ENCODE measurements around the gene COL26A1. TPM values are rescaled to one million over a fixed set of nuclear protein-coding genes. Genes with fewer than 3 reads are reported as not detected.

Gene COL26A1
- total and polyA plus RNA-seq, 4 donors: 0.05 to 4.7 (median 0.28) TPM

DNA sequence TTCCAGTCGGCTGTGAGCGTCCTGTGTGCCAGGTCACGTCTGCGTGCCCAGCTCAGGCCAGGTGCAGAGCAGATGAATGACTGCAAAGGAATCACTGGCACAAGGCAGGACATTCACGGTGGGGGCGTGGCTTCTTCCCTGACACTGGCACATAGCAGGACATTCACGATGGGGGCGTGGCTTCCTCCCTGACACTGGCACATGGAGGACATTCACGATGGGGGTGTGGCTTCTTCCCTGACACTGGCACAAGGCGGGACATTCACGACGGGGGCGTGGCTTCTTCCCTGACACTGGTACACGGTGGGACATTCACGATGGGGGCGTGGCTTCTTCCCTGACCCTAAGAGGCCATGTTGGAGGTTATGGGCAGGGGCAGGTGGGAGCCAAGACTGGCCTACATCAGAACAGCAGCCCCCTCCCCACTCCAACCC lies 202.1 kb downstream of the COL26A1 start:
- 41 to 57% methylated on average over 16 of the region's 16 CpGs for WGBS, 2 donors
- no peaks in the 10 kb centered on the region for H3K36me3 ChIP-seq (ENCODE audit: control insufficient read depth in 4 of 4, insufficient read depth in 4 of 4, low read length in 4 of 4)
- H3K4me3 ChIP-seq: no peak overlapping the region
- H3K9me3 ChIP-seq (ENCODE audit: control insufficient read depth in 4 of 4, insufficient read depth in 3 of 4, low read length in 3 of 4): peaks cover 0 to 4% (median 0%) of the 10 kb centered on the region in 4 donors
- no peak for TF ChIP-seq CTCF (IDR thresholded peaks at IDR 0.05; ENCODE audit: control extremely low read depth, extremely low read depth)
- peaks cover 0 to 4% (median 0%) of the 10 kb centered on the region in 3 donors for H3K27me3 ChIP-seq (ENCODE audit: control insufficient read depth in 3 of 3, insufficient read depth in 3 of 3, low read length in 2 of 3)
- H3K9ac ChIP-seq (ENCODE audit: insufficient read depth in 1 of 2, low read length in 2 of 2): no peak overlapping the region
- ATAC-seq (ENCODE audit: insufficient read depth, low FRiP score): no peak
- H3K27ac ChIP-seq (ENCODE audit: low read depth in 1 of 2, low read length in 1 of 2): no peak overlapping the region
- H3K4me1 ChIP-seq (ENCODE audit: control insufficient read depth in 5 of 5, insufficient read depth in 5 of 5, low read length in 5 of 5): peaks cover 0 to 7% (median 0%) of the 10 kb centered on the region in 5 donors
- peak in 1 of 3 donors; percentile 10 for DNase-seq

DNA sequence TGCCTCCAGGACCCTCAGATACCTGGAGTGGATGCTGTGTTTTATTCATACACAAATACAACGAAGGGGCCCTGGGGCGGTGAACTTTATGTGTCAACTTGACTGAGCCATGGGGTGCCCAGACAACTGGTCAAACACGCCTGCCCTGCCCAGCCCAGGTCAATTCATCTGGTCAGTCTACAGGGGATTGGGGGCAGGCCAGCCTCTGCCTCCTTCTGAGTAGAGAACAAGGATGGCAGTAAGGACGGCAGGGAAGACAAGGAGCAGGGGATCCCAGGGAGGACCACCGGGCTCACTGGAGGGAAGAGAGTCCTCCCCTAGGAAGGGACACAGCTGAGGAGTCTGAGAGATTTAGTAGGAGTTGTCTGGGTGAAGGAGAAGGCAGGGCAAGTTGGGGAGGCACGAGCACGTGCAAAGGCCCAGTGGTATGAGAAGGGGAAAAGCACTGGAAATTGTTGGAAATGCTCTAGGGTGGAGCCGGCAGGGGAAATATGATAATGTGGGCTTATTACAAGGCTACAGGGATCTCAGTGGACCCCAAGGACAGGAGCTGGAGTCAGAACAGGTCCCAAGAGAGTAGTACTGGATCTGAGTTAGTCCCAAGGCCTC lies 203.0 kb downstream of the COL26A1 start:
- Histone ChIP-seq H3K9ac (ENCODE audit: insufficient read depth in 1 of 2, low read length in 2 of 2) (no peak overlapping the region), H3K36me3 (ENCODE audit: control insufficient read depth in 4 of 4, insufficient read depth in 4 of 4, low read length in 4 of 4) (no peaks in the 10 kb centered on the region), H3K4me1 (ENCODE audit: control insufficient read depth in 5 of 5, insufficient read depth in 5 of 5, low read length in 5 of 5) (peaks cover 0 to 7% (median 0%) of the 10 kb centered on the region in 5 donors), H3K27me3 (ENCODE audit: control insufficient read depth in 3 of 3, insufficient read depth in 3 of 3, low read length in 2 of 3) (peaks cover 0 to 4% (median 0%) of the 10 kb centered on the region in 3 donors), H3K27ac (ENCODE audit: low read depth in 1 of 2, low read length in 1 of 2) (no peak overlapping the region), H3K9me3 (ENCODE audit: control insufficient read depth in 4 of 4, insufficient read depth in 3 of 4, low read length in 3 of 4) (peaks cover 0 to 4% (median 1%) of the 10 kb centered on the region in 4 donors), H3K4me3 (no peak overlapping the region)
- 83 to 87% methylated on average over 8 of the region's 8 CpGs for WGBS, 2 donors
- TF ChIP-seq CTCF (IDR thresholded peaks at IDR 0.05; ENCODE audit: control extremely low read depth, extremely low read depth): no peak
- DNase-seq: no peak
- ATAC-seq (ENCODE audit: insufficient read depth, low FRiP score): no peak

GRCh38 chr7:101567230-101567629 lies 204.6 kb downstream of the COL26A1 start:
- H3K4me3 ChIP-seq: no peak overlapping the region

More at GRCh38 chr7:101567230-101567629, 204.6 kb downstream of the COL26A1 start:
- Histone ChIP-seq H3K36me3 (ENCODE audit: control insufficient read depth in 4 of 4, insufficient read depth in 4 of 4, low read length in 4 of 4) (no peaks in the 10 kb centered on the region), H3K9me3 (ENCODE audit: control insufficient read depth in 4 of 4, insufficient read depth in 3 of 4, low read length in 3 of 4) (peaks cover 0 to 9% (median 2%) of the 10 kb centered on the region in 4 donors), H3K27ac (ENCODE audit: low read depth in 1 of 2, low read length in 1 of 2) (no peak overlapping the region), H3K4me1 (ENCODE audit: control insufficient read depth in 5 of 5, insufficient read depth in 5 of 5, low read length in 5 of 5) (peaks cover 0 to 7% (median 0%) of the 10 kb centered on the region in 5 donors), H3K27me3 (ENCODE audit: control insufficient read depth in 3 of 3, insufficient read depth in 3 of 3, low read length in 2 of 3) (peaks cover 0 to 4% (median 0%) of the 10 kb centered on the region in 3 donors), H3K9ac (ENCODE audit: insufficient read depth in 1 of 2, low read length in 2 of 2) (no peak overlapping the region)
- ATAC-seq (ENCODE audit: insufficient read depth, low FRiP score) (no peak), DNase-seq (no peak)
- no peak for TF ChIP-seq CTCF (IDR thresholded peaks at IDR 0.05; ENCODE audit: control extremely low read depth, extremely low read depth)
- 87 to 92% methylated on average over 7 of the region's 7 CpGs for WGBS, 2 donors
